Measurements from ENCODE around the gene PPL. TPM values are rescaled to one million over a fixed set of nuclear protein-coding genes. Genes with fewer than 3 reads are reported as not detected.

The PPL gene
- total RNA-seq, 6 experiments from 2014 or later: 6.9 to 23.8 (median 14.4) TPM

- WGBS (ENCODE audit: insufficient coverage, low coverage, low lambda C conversion rate, missing lambda C conversion rate): 68% methylated on average over 5 of the region's 5 CpGs
- Histone ChIP-seq H3K4me1 (no peaks in the 10 kb centered on the region), H3K9me3 (no peaks in the 10 kb centered on the region), H3K27me3 (no peaks in the 10 kb centered on the region), H3K27ac (no peak overlapping the region), H3K4me3 (no peak overlapping the region), H3K36me3 (no peaks in the 10 kb centered on the region)
- DNase-seq (no peak), ATAC-seq (no peak)
- no peak for TF ChIP-seq CTCF (IDR thresholded peaks at IDR 0.05)
- no peak for TF ChIP-seq POLR2A (IDR thresholded peaks at IDR 0.05)
- intact Hi-C loops (cut with DNase I): no loop called here
Measured at GRCh38 chr16:4976611-4977145, 39.7 kb upstream of the PPL start.

- H3K4me1 ChIP-seq: no peaks in the 10 kb centered on the region
- ATAC-seq: no peak
- TF ChIP-seq CTCF (IDR thresholded peaks at IDR 0.05) (no peak), POLR2A (IDR thresholded peaks at IDR 0.05) (no peak)
- no peak for DNase-seq
- 44% methylated on average over 1 of the region's 2 CpGs for whole genome bisulfite sequencing (ENCODE audit: insufficient coverage, low coverage, low lambda C conversion rate, missing lambda C conversion rate)
- intact Hi-C loops (cut with DNase I): no loop called here
- no peak overlapping the region for H3K4me3 ChIP-seq
- no peaks in the 10 kb centered on the region for H3K36me3 ChIP-seq
- H3K9me3 ChIP-seq: no peaks in the 10 kb centered on the region
- H3K27me3 ChIP-seq: no peaks in the 10 kb centered on the region
- no peak overlapping the region for H3K27ac ChIP-seq
Measured at GRCh38 chr16:4976079-4976478, 39.1 kb upstream of the PPL start.

- no peaks in the 10 kb centered on the region for H3K36me3 ChIP-seq
- no peak overlapping the region for H3K27ac ChIP-seq
- no peak for DNase-seq
- no peaks in the 10 kb centered on the region for H3K9me3 ChIP-seq
- WGBS (ENCODE audit: insufficient coverage, low coverage, low lambda C conversion rate, missing lambda C conversion rate): 24% methylated on average over 7 of the region's 8 CpGs
- TF ChIP-seq CTCF (IDR thresholded peaks at IDR 0.05) (no peak), POLR2A (IDR thresholded peaks at IDR 0.05) (no peak)
- no peaks in the 10 kb centered on the region for H3K27me3 ChIP-seq
- no peaks in the 10 kb centered on the region for H3K4me1 ChIP-seq
- no peak overlapping the region for H3K4me3 ChIP-seq
- no peak for ATAC-seq
- intact Hi-C loops (cut with DNase I): no loop called here
Measured at GRCh38 chr16:4972938-4973587, 36.1 kb upstream of the PPL start.

- Histone ChIP-seq H3K9me3 (no peaks in the 10 kb centered on the region), H3K27ac (no peak overlapping the region), H3K27me3 (no peaks in the 10 kb centered on the region), H3K4me1 (no peaks in the 10 kb centered on the region), H3K4me3 (no peak overlapping the region), H3K36me3 (no peaks in the 10 kb centered on the region)
- ATAC-seq: no peak
- 52% methylated on average over 3 of the region's 3 CpGs for WGBS (ENCODE audit: insufficient coverage, low coverage, low lambda C conversion rate, missing lambda C conversion rate)
- DNase-seq: no peak
- intact Hi-C loops (cut with DNase I): no loop called here
- no peak for TF ChIP-seq CTCF (IDR thresholded peaks at IDR 0.05)
- TF ChIP-seq POLR2A (IDR thresholded peaks at IDR 0.05): no peak
Measured at GRCh38 chr16:4970010-4970409, 33.1 kb upstream of the PPL start.

Data from right lobe of liver (tissue), 6 donors.